Ishikawa (cell line): ENCODE measurements around the gene PSD4.

Experiments
- CEBPB ChIP-seq: IDR thresholded peaks from 2 replicates; pipeline ENCODE4 v1.6.1; 2012
- CREB1 ChIP-seq: IDR thresholded peaks from 2 replicates; pipeline ENCODE4 v1.6.1; 2012; ENCODE audit warnings: low read depth
- EGR1 ChIP-seq: IDR thresholded peaks from 2 replicates; pipeline ENCODE4 v1.6.1; 2012
- EP300 ChIP-seq: IDR thresholded peaks from 2 replicates; pipeline ENCODE4 v1.6.1; 2012; ENCODE audit warnings: borderline replicate concordance
- FOXM1 ChIP-seq: IDR thresholded peaks from 2 replicates; pipeline ENCODE4 v1.6.1; 2012; ENCODE audit warnings: low read depth, borderline replicate concordance
- NFIC ChIP-seq: IDR thresholded peaks from 2 replicates; pipeline ENCODE4 v1.6.1; 2012
- RAD21 ChIP-seq: IDR thresholded peaks from 2 replicates; pipeline ENCODE4 v1.6.1; 2012; ENCODE audit warnings: low read depth
- REST ChIP-seq: IDR thresholded peaks from 2 replicates; pipeline ENCODE4 v1.6.1; 2012; ENCODE audit warnings: low read depth, mild to moderate bottlenecking
- TAF1 ChIP-seq: IDR thresholded peaks from 2 replicates; pipeline ENCODE4 v1.6.1; 2012; ENCODE audit warnings: low read depth, mild to moderate bottlenecking
- TCF12 ChIP-seq: IDR thresholded peaks from 2 replicates; pipeline ENCODE4 v1.6.1; 2012; ENCODE audit warnings: low read depth
- TEAD4 ChIP-seq: IDR thresholded peaks from 2 replicates; pipeline ENCODE4 v1.6.1; 2012
- YY1 ChIP-seq: IDR thresholded peaks from 2 replicates; pipeline ENCODE4 v1.6.1; 2012; ENCODE audit warnings: low read depth
- ZBTB7A ChIP-seq: IDR thresholded peaks from 2 replicates; pipeline ENCODE4 v1.6.1; 2012; ENCODE audit warnings: low read depth
- TF ChIP-seq, protein P1 (sequence below): IDR thresholded peaks from 2 replicates; pipeline ENCODE4 v1.6.1; 2012
- TF ChIP-seq, protein P2 (sequence below): IDR thresholded peaks from 2 replicates; pipeline ENCODE4 v1.6.1; 2012

The PSD4 gene

DNA sequence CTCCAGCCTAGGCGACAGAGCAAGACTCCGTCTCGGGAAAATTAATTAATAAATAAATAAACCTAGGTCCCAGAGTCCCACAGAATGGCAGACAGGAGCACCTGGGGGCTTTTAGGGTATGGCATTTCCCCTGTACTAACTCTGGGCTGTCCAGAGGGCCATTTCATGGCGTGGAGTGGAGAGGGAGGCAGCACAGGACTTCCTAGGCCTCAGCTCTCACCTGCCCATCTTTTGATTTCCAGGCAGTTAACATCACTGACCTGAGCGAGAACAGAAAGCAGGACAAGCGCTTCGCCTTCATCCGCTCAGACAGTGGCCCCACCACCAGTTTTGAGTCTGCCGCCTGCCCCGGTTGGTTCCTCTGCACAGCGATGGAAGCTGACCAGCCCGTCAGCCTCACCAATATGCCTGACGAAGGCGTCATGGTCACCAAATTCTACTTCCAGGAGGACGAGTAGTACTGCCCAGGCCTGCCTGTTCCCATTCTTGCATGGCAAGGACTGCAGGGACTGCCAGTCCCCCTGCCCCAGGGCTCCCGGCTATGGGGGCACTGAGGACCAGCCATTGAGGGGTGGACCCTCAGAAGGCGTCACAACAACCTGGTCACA lies 41.3 kb upstream of the PSD4 start:
- TF ChIP-seq EP300 (no peak), TEAD4 (no peak), REST (no peak), YY1 (no peak), TAF1 (no peak), ZBTB7A (no peak), CREB1 (no peak), NFIC (no peak), CEBPB (no peak)
- TF ChIP-seq, protein P1, sequence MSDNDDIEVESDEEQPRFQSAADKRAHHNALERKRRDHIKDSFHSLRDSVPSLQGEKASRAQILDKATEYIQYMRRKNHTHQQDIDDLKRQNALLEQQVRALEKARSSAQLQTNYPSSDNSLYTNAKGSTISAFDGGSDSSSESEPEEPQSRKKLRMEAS = no peak
- TF ChIP-seq, protein P2, sequence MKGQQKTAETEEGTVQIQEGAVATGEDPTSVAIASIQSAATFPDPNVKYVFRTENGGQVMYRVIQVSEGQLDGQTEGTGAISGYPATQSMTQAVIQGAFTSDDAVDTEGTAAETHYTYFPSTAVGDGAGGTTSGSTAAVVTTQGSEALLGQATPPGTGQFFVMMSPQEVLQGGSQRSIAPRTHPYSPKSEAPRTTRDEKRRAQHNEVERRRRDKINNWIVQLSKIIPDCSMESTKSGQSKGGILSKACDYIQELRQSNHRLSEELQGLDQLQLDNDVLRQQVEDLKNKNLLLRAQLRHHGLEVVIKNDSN = no peak

GRCh38 chr2:113133704-113134598 lies 39.8 kb upstream of the PSD4 start:
- TF ChIP-seq ZBTB7A (no peak), REST (no peak), EGR1 (no peak), TAF1 (no peak), TEAD4 (no peak), RAD21 (no peak), TCF12 (no peak), CEBPB (no peak), FOXM1 (no peak), NFIC (no peak), CREB1 (no peak), EP300 (no peak), YY1 (no peak)
- TF ChIP-seq, protein P1 = no peak
- TF ChIP-seq, protein P2 = no peak

DNA sequence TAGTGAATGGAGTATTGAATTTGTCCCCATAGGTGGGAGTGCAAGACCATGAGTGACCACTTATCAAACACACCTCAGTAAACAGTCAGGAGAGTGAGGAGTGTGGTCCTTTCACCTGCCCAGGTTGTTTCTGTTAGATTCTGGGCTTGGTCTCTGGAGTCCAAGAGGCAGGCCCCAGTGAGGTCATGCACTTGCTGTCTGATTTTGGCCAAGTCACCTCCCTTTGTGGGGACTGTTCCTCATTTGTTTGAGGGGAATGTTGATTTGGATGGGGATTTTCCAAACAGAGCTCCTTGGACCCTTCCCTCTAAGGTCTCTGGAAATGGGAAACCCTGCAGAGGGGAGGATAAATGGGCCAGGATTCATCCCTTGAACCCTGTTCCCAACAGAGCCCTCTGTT lies 39.1 kb upstream of the PSD4 start:
- TF ChIP-seq YY1 (no peak), RAD21 (no peak), FOXM1 (no peak), CEBPB (no peak)
- TF ChIP-seq, protein P1 = no peak
- TF ChIP-seq, protein P2 = no peak

GRCh38 chr2:113135317-113135716 lies 38.5 kb upstream of the PSD4 start:
- no peak for TF ChIP-seq ZBTB7A
- no peak for TF ChIP-seq REST
- no peak for TF ChIP-seq TAF1
- TF ChIP-seq FOXM1 = no peak
- TF ChIP-seq, protein P1 = no peak
- TF ChIP-seq, protein P2 = no peak
- no peak for TF ChIP-seq YY1
- TF ChIP-seq TCF12 = no peak
- no peak for TF ChIP-seq RAD21
- TF ChIP-seq CREB1 = no peak
- TF ChIP-seq TEAD4 = no peak
- no peak for TF ChIP-seq EP300
- TF ChIP-seq NFIC = no peak
- no peak for TF ChIP-seq CEBPB
- TF ChIP-seq EGR1 = no peak
